HepG2 (cell line): ENCODE data around the gene L3MBTL1. TPM values are rescaled to one million over a fixed set of nuclear protein-coding genes. Genes with fewer than 3 reads are reported as not detected.

Source experiments
- CEBPB ChIP-seq: IDR thresholded peaks from 2 replicates; pipeline ENCODE4 v1.6.1; 2011; ENCODE audit warnings: low read depth, low read length, improper control_type of control experiment, borderline replicate concordance
- GABPB1 ChIP-seq: IDR thresholded peaks from 2 replicates; pipeline ENCODE4 v1.6.1; 2016; ENCODE audit warnings: mild to moderate bottlenecking, missing genetic modification reagents, moderate library complexity, missing compliant biosample characterization
- GATAD2A ChIP-seq: IDR thresholded peaks from 2 replicates; pipeline ENCODE4 v1.6.1; 2016
- HIVEP1 ChIP-seq: sonication (generic); formaldehyde crosslinking; IDR thresholded peaks from 2 replicates; pipeline ENCODE4 v1.4.0; 2020; ENCODE audit warnings: mild to moderate bottlenecking, missing genetic modification reagents
- HOXA3 ChIP-seq: sonication (generic); formaldehyde crosslinking; IDR thresholded peaks from 2 replicates; pipeline ENCODE4 v1.5.0; 2020; ENCODE audit warnings: missing genetic modification reagents
- NFYC ChIP-seq: IDR thresholded peaks from 2 replicates; pipeline ENCODE4 v1.6.1; 2016; ENCODE audit warnings: missing genetic modification reagents, missing compliant biosample characterization
- NPAS2 ChIP-seq: sonication (generic); formaldehyde crosslinking; IDR thresholded peaks from 2 replicates; pipeline ENCODE4 v1.8.0; 2022; ENCODE audit warnings: mild to moderate bottlenecking, missing genetic modification reagents, borderline replicate concordance
- PRPF4 ChIP-seq: fragments of 200-400 bp; formaldehyde crosslinking; IDR thresholded peaks from 2 replicates; pipeline ENCODE4 v1.6.1; 2016; ENCODE audit warnings: low read length, low read depth; ENCODE audit not compliant: poor library complexity, severe bottlenecking
- TARDBP ChIP-seq: sonication (generic); formaldehyde crosslinking; IDR thresholded peaks from 2 replicates; pipeline ENCODE4 v1.8.0; 2022; ENCODE audit warnings: mild to moderate bottlenecking, missing genetic modification reagents
- ZBTB7A ChIP-seq: sonication (generic); formaldehyde crosslinking; IDR thresholded peaks from 2 replicates; pipeline ENCODE4 v1.8.0; 2022; ENCODE audit warnings: mild to moderate bottlenecking, missing genetic modification reagents
- ZFP1 ChIP-seq: IDR thresholded peaks from 2 replicates; pipeline ENCODE4 v1.6.1; 2016
- ZNF430 ChIP-seq: sonication (generic); formaldehyde crosslinking; IDR thresholded peaks from 2 replicates; pipeline ENCODE4 v1.9.0; 2021; ENCODE audit warnings: mild to moderate bottlenecking, missing genetic modification reagents
- ZNF598 ChIP-seq: sonication (generic); formaldehyde crosslinking; IDR thresholded peaks from 2 replicates; pipeline ENCODE4 v1.5.1; 2020; ENCODE audit warnings: mild to moderate bottlenecking, missing genetic modification reagents, borderline replicate concordance
- ZNF713 ChIP-seq: sonication (generic); formaldehyde crosslinking; IDR thresholded peaks from 2 replicates; pipeline ENCODE4 v1.4.0; 2020; ENCODE audit warnings: mild to moderate bottlenecking, missing genetic modification reagents
- ZNF816 ChIP-seq: sonication (generic); formaldehyde crosslinking; IDR thresholded peaks from 2 replicates; pipeline ENCODE4 v1.8.0; 2022; ENCODE audit warnings: missing genetic modification reagents, mild to moderate bottlenecking, borderline replicate concordance
- polyA plus RNA-seq, 8 experiments: library from polyadenylated mRNA; depleted of rRNA in 3 of 8; stranded (reverse) in 7 of 8; unstranded in 1 of 8; fragments of >200 nt; fragmentation: Illumina TruSeq in 4 of 8; extraction: Trizol in 4 of 8; gene quantifications; 2 replicates each; pipeline versions ENCODE4 v1.2.1 to v1.2.3, GENCODE V29; 2011 to 2016; ENCODE audit warnings: low read depth in 4 of 8, missing spikeins in 1 of 8, mixed read lengths in 1 of 8; ENCODE audit not compliant: insufficient read depth in 1 of 8
- total RNA-seq, 5 experiments: library from RNA; depleted of rRNA; stranded (reverse); fragments of >200 nt; fragmentation: Illumina TruSeq; extraction: Trizol; gene quantifications; 2 replicates each; pipeline ENCODE4 v1.2.3, GENCODE V29; 2016; ENCODE audit warnings: low read depth in 1 of 5
- TF ChIP-seq, protein P1 (sequence below): sonication (generic); formaldehyde crosslinking; IDR thresholded peaks from one replicate; pipeline ENCODE4 v1.5.1; 2020; ENCODE audit warnings: mild to moderate bottlenecking, missing genetic modification reagents; ENCODE audit errors: not compliant biosample characterization
- TF ChIP-seq, protein P2 (sequence below): sonication (generic); formaldehyde crosslinking; IDR thresholded peaks from 2 replicates; pipeline ENCODE4 v1.4.0; 2020; ENCODE audit warnings: missing genetic modification reagents
- TF ChIP-seq, protein P3 (sequence below): sonication (generic); formaldehyde crosslinking; IDR thresholded peaks from 2 replicates; pipeline ENCODE4 v1.5.0; 2020; ENCODE audit warnings: missing genetic modification reagents, mild to moderate bottlenecking, borderline replicate concordance
- TF ChIP-seq, protein P4 (sequence below): sonication (generic); formaldehyde crosslinking; IDR thresholded peaks from 2 replicates; pipeline ENCODE4 v1.4.0; 2020; ENCODE audit warnings: missing genetic modification reagents

L3MBTL1 gene
- total and polyA plus RNA-seq, 2 of the 13 experiments (the other 11 are each of a cell fraction or from before 2014, with no cell fraction given), result 9.0 to 17.8 TPM

DNA sequence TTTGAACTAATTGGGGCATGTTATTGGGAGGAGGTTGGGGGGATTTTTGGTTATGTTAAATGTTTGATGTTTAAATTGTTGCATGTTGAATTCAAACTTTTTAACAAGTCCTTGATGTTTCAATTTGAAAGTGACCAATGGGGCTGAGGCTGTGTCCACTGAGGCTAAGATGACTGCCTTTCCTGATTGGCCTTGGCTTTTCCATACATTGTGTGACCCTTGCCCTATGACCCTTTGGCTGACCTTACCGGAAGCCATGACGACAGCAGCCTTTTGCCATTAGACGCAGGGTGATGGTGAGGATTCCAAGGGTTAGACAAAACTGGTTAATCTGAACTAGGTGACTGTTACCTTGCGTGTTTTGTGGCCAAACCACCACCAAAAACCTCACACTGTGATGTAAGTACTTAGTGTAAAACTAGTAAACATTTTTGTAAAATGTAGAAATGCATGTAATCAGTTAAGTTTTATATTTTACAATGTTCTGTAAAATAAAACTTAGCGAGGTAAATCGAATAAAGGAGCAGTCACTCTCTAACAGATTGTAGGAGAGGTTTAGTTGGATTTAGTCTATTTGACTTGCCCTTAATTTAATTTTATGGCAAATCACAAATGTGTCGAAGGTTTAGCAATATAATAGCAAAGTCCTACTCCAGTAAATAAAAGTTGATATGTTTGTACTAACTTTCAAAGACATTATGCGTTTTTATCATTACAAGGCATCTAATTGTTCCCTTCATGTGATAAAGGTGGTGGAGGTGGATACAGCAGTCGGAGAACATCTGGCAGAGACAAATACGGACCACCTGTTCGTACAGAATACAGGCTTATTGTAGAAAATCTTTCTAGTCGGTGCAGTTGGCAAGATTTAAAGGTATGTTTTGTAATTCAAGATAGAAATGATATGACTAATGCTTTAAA lies 48.2 kb upstream of the L3MBTL1 start (continued):
- TF ChIP-seq NPAS2 (CRISPR knock-in tag) (no peak), ZFP1 (CRISPR knock-in tag) (no peak), ZBTB7A (CRISPR knock-in tag) (no peak), HIVEP1 (no peak), TARDBP (CRISPR knock-in tag) (peak; percentile 46; the same call in 1 of the 2 replicates), GATAD2A (CRISPR knock-in tag) (peak; percentile 31; the same call in 1 of the 2 replicates), CEBPB (no peak), HOXA3 (CRISPR knock-in tag) (peak; percentile 68; the same call in 1 of the 2 replicates), ZNF430 (CRISPR knock-in tag) (no peak), PRPF4 (no peak), ZNF816 (CRISPR knock-in tag) (no peak), ZNF598 (CRISPR knock-in tag) (no peak), NFYC (CRISPR knock-in tag) (peak; percentile 23; the same call in 1 of the 2 replicates), ZNF713 (CRISPR knock-in tag) (no peak), GABPB1 (peak; percentile 50; the same call in 1 of the 2 replicates)
- TF ChIP-seq, protein P1, sequence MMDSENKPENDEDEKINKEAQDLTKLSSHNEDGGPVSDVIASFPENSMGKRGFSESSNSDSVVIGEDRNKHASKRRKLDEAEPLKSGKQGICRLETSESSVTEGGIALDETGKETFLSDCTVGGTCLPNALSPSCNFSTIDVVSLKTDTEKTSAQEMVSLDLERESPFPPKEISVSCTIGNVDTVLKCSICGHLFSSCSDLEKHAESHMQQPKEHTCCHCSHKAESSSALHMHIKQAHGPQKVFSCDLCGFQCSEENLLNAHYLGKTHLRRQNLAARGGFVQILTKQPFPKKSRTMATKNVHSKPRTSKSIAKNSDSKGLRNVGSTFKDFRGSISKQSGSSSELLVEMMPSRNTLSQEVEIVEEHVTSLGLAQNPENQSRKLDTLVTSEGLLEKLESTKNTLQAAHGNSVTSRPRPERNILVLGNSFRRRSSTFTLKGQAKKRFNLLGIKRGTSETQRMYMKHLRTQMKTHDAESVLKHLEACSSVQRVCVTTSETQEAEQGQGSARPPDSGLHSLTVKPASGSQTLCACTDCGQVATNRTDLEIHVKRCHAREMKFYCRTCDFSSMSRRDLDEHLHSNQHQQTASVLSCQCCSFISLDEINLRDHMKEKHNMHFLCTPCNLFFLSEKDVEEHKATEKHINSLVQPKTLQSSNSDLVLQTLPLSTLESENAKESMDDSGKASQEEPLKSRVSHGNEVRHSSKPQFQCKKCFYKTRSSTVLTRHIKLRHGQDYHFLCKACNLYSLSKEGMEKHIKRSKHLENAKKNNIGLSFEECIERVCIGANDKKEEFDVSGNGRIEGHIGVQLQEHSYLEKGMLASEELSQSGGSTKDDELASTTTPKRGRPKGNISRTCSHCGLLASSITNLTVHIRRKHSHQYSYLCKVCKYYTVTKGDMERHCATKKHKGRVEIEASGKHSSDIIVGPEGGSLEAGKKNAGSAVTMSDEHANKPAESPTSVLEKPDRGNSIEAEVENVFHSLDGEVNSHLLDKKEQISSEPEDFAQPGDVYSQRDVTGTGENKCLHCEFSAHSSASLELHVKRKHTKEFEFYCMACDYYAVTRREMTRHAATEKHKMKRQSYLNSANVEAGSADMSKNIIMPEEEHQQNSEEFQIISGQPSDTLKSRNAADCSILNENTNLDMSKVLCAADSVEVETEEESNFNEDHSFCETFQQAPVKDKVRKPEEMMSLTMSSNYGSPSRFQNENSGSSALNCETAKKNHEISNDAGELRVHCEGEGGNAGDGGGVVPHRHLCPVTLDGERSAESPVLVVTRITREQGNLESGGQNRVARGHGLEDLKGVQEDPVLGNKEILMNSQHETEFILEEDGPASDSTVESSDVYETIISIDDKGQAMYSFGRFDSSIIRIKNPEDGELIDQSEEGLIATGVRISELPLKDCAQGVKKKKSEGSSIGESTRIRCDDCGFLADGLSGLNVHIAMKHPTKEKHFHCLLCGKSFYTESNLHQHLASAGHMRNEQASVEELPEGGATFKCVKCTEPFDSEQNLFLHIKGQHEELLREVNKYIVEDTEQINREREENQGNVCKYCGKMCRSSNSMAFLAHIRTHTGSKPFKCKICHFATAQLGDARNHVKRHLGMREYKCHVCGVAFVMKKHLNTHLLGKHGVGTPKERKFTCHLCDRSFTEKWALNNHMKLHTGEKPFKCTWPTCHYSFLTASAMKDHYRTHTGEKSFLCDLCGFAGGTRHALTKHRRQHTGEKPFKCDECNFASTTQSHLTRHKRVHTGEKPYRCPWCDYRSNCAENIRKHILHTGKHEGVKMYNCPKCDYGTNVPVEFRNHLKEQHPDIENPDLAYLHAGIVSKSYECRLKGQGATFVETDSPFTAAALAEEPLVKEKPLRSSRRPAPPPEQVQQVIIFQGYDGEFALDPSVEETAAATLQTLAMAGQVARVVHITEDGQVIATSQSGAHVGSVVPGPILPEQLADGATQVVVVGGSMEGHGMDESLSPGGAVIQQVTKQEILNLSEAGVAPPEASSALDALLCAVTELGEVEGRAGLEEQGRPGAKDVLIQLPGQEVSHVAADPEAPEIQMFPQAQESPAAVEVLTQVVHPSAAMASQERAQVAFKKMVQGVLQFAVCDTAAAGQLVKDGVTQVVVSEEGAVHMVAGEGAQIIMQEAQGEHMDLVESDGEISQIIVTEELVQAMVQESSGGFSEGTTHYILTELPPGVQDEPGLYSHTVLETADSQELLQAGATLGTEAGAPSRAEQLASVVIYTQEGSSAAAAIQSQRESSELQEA (CRISPR knock-in tag), result no peak
- TF ChIP-seq, protein P2, sequence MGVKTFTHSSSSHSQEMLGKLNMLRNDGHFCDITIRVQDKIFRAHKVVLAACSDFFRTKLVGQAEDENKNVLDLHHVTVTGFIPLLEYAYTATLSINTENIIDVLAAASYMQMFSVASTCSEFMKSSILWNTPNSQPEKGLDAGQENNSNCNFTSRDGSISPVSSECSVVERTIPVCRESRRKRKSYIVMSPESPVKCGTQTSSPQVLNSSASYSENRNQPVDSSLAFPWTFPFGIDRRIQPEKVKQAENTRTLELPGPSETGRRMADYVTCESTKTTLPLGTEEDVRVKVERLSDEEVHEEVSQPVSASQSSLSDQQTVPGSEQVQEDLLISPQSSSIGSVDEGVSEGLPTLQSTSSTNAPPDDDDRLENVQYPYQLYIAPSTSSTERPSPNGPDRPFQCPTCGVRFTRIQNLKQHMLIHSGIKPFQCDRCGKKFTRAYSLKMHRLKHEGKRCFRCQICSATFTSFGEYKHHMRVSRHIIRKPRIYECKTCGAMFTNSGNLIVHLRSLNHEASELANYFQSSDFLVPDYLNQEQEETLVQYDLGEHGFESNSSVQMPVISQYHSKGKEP (CRISPR knock-in tag), result no peak
- TF ChIP-seq, protein P3, sequence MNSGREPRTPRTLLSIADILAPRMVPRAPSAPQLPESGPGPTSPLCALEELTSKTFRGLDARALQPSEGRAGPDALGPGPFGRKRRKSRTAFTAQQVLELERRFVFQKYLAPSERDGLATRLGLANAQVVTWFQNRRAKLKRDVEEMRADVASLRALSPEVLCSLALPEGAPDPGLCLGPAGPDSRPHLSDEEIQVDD (CRISPR knock-in tag), result no peak
- TF ChIP-seq, protein P4, sequence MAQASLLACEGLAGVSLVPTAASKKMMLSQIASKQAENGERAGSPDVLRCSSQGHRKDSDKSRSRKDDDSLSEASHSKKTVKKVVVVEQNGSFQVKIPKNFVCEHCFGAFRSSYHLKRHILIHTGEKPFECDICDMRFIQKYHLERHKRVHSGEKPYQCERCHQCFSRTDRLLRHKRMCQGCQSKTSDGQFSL, result no peak
